PFSK-1 (cell line): ENCODE data around the gene PHF20.

Experiments used
- FOXP2 ChIP-seq: optimal IDR thresholded peaks from 2 replicates; pipeline ENCODE3; 2011; ENCODE audit warnings: borderline replicate concordance, control low read depth, inconsistent platforms; ENCODE audit not compliant: insufficient read depth; ENCODE audit errors: extremely low read length, extremely low read depth
- POLR2AphosphoS5 ChIP-seq: IDR thresholded peaks from 2 replicates; pipeline ENCODE4 v1.6.1; 2012; ENCODE audit warnings: low read depth, mild to moderate bottlenecking, control low read depth, low read length, moderate library complexity
- REST ChIP-seq, 2 experiments: IDR thresholded peaks; 2 replicates each; pipeline versions ENCODE4 v1.6.1 to v1.8.0; 2011 to 2012; ENCODE audit warnings: low read depth in 2 of 2, low read length in 2 of 2, control low read depth in 1 of 2, inconsistent platforms in 1 of 2, mild to moderate bottlenecking in 1 of 2, moderate library complexity in 1 of 2; ENCODE audit not compliant: insufficient read depth in 1 of 2
- SIN3A ChIP-seq: IDR thresholded peaks from 2 replicates; pipeline ENCODE4 v1.6.1; 2012; ENCODE audit warnings: mild to moderate bottlenecking, low read length, moderate library complexity, borderline replicate concordance; ENCODE audit not compliant: insufficient read depth
- TAF1 ChIP-seq: IDR thresholded peaks from 2 replicates; pipeline ENCODE4 v1.6.1; 2012; ENCODE audit warnings: low read length, control low read depth, borderline replicate concordance; ENCODE audit not compliant: insufficient read depth

Gene PHF20

GRCh38 chr20:35888657-35889056 lies 116.8 kb downstream of the PHF20 start:
- TF ChIP-seq REST (IDR thresholded peaks at IDR 0.05; ENCODE audit: insufficient read depth in 1 of 2, low read depth in 2 of 2, low read length in 2 of 2) (no peak), SIN3A (no peak), POLR2AphosphoS5 (no peak), TAF1 (no peak)

- TF ChIP-seq SIN3A (no peak), TAF1 (no peak), REST (IDR thresholded peaks at IDR 0.05; ENCODE audit: insufficient read depth in 1 of 2, low read depth in 2 of 2, low read length in 2 of 2) (no peak), POLR2AphosphoS5 (no peak), FOXP2 (no peak)
Measured at GRCh38 chr20:35891375-35891774, 119.6 kb downstream of the PHF20 start.

GRCh38 chr20:35892871-35893270 lies 121.1 kb downstream of the PHF20 start:
- TF ChIP-seq TAF1 = no peak
- TF ChIP-seq FOXP2 = no peak
- no peak for TF ChIP-seq REST (IDR thresholded peaks at IDR 0.05; ENCODE audit: insufficient read depth in 1 of 2, low read depth in 2 of 2, low read length in 2 of 2)
- no peak for TF ChIP-seq POLR2AphosphoS5
- TF ChIP-seq SIN3A = no peak

- no peak for TF ChIP-seq FOXP2
- TF ChIP-seq POLR2AphosphoS5 = no peak
- no peak for TF ChIP-seq SIN3A
- no peak for TF ChIP-seq REST (IDR thresholded peaks at IDR 0.05; ENCODE audit: insufficient read depth in 1 of 2, low read depth in 2 of 2, low read length in 2 of 2)
- no peak for TF ChIP-seq TAF1
Measured at GRCh38 chr20:35893942-35894341, 122.1 kb downstream of the PHF20 start.

- TF ChIP-seq FOXP2 = no peak
- no peak for TF ChIP-seq REST (IDR thresholded peaks at IDR 0.05; ENCODE audit: insufficient read depth in 1 of 2, low read depth in 2 of 2, low read length in 2 of 2)
Measured at GRCh38 chr20:35899064-35899463, 127.2 kb downstream of the PHF20 start.
